ENCODE results near the gene GALNT10.

Gene GALNT10

GRCh38 chr5:154447089-154447725 lies 256.7 kb downstream of the GALNT10 start:
- DNase-seq (ENCODE audit: extremely low spot score, insufficient read length, low read depth): no peak
- peak; percentile 54 for FAIRE-seq

GRCh38 chr5:154449786-154450185 lies 259.3 kb downstream of the GALNT10 start:
- no peak for DNase-seq (ENCODE audit: extremely low spot score, insufficient read length, low read depth)

GRCh38 chr5:154451957-154452356 lies 261.4 kb downstream of the GALNT10 start:
- FAIRE-seq (no peak), DNase-seq (ENCODE audit: extremely low spot score, insufficient read length, low read depth) (no peak)

More at GRCh38 chr5:154449786-154450185, 259.3 kb downstream of the GALNT10 start:
- no peak for FAIRE-seq

GRCh38 chr5:154455585-154455984 lies 265.1 kb downstream of the GALNT10 start:
- FAIRE-seq (no peak), DNase-seq (ENCODE audit: extremely low spot score, insufficient read length, low read depth) (no peak)

- DNase-seq (ENCODE audit: extremely low spot score, insufficient read length, low read depth) (no peak), FAIRE-seq (no peak)
Measured at GRCh38 chr5:154456540-154456939, 266.0 kb downstream of the GALNT10 start.

GRCh38 chr5:154459015-154459414 lies 268.5 kb downstream of the GALNT10 start:
- no peak for FAIRE-seq
- DNase-seq (ENCODE audit: extremely low spot score, insufficient read length, low read depth): no peak

- FAIRE-seq (no peak), DNase-seq (ENCODE audit: extremely low spot score, insufficient read length, low read depth) (no peak)
Measured at GRCh38 chr5:154460172-154460571, 269.6 kb downstream of the GALNT10 start.

- no peak for DNase-seq (ENCODE audit: extremely low spot score, insufficient read length, low read depth)
Measured at GRCh38 chr5:154461531-154461930, 271.0 kb downstream of the GALNT10 start.

GRCh38 chr5:154464438-154464837 lies 273.9 kb downstream of the GALNT10 start:
- FAIRE-seq (no peak), DNase-seq (ENCODE audit: extremely low spot score, insufficient read length, low read depth) (no peak)

More at GRCh38 chr5:154461531-154461930, 271.0 kb downstream of the GALNT10 start:
- no peak for FAIRE-seq

GRCh38 chr5:154465169-154465568 lies 274.6 kb downstream of the GALNT10 start:
- DNase-seq (ENCODE audit: extremely low spot score, insufficient read length, low read depth): no peak
- no peak for FAIRE-seq

GRCh38 chr5:154466147-154466546 lies 275.6 kb downstream of the GALNT10 start:
- DNase-seq (ENCODE audit: extremely low spot score, insufficient read length, low read depth): no peak
- FAIRE-seq: no peak

- DNase-seq (ENCODE audit: extremely low spot score, insufficient read length, low read depth) (no peak), FAIRE-seq (no peak)
Measured at GRCh38 chr5:154466671-154467070, 276.1 kb downstream of the GALNT10 start.

GRCh38 chr5:154467655-154468354 lies 277.3 kb downstream of the GALNT10 start:
- FAIRE-seq (peak; percentile 86), DNase-seq (ENCODE audit: extremely low spot score, insufficient read length, low read depth) (peak; percentile 81)

GRCh38 chr5:154470137-154470536 lies 279.6 kb downstream of the GALNT10 start:
- no peak for DNase-seq (ENCODE audit: extremely low spot score, insufficient read length, low read depth)
- FAIRE-seq: no peak
